K562 (cell line): ENCODE data around the gene ITGB5. TPM values are rescaled to one million over a fixed set of nuclear protein-coding genes. Genes with fewer than 3 reads are reported as not detected.

ENCODE experiments used
- ATAC-seq: fragments of 200-7000 bp; cut with Tn5 transposase; 3 replicates; pipeline ENCODE4 v1.9.1; 2020; ENCODE audit warnings: moderate library complexity
- BruUV-seq: library from RNA; stranded (reverse); fragments of 400-500 nt; replicated peaks from 2 replicates; lab custom pipeline; 2021; lab: Mats Ljungman, UMichigan
- CTCF ChIA-PET: fragments of 300-600 bp; formaldehyde crosslinking; extraction: SDS; loops from one replicate; lab custom pipeline; 2021; ENCODE audit warnings: low intra/inter-chr PET ratio; lab: Yijun Ruan, JAX
- POLR2A ChIA-PET: fragments of 300-600, 350-650 bp; sonication (Branson Sonifier 250); formaldehyde crosslinking; extraction: SDS; loops from one replicate; lab custom pipeline; 2021; ENCODE audit warnings: antibody characterized with exemption, inconsistent platforms; lab: Yijun Ruan, JAX
- DNase-seq, 4 experiments: peaks; one replicate each; pipeline versions ENCODE4 v3.0.0 to v3.0.0-alpha.2; 2011 to 2018; ENCODE audit warnings: low spot score in 3 of 4, mixed read lengths in 3 of 4; ENCODE audit errors: extremely low read depth in 1 of 4
- FAIRE-seq: peaks from 2 replicates; lab custom pipeline; 2011; peaks lifted over from hg19 to GRCh38; lab: Jason Lieb, UNC
- H2AFZ ChIP-seq: 2 replicates; pipeline ENCODE4 v1.6.0; 2011; ENCODE audit warnings: low read depth, low read length, control low read depth, inconsistent platforms
- H3K27ac ChIP-seq: fragments of 200-600 bp; 3 replicates; pipeline ENCODE4 v1.8.0; 2011; ENCODE audit warnings: low read depth, mild to moderate bottlenecking, control low read depth, inconsistent platforms, low read length, moderate library complexity, mixed read lengths; ENCODE audit errors: extremely low read depth
- H3K27me3 ChIP-seq, 2 experiments: fragments of 300-600 bp in 1 of 2; 2 replicates in 1 of 2; 3 replicates in 1 of 2; pipeline versions ENCODE4 v1.6.0 to v1.8.0; 2011; ENCODE audit warnings: inconsistent platforms in 2 of 2, low read length in 2 of 2, mild to moderate bottlenecking in 1 of 2, mixed read lengths in 1 of 2, moderate library complexity in 1 of 2; ENCODE audit not compliant: control insufficient read depth in 2 of 2, insufficient read depth in 2 of 2
- H3K36me3 ChIP-seq: fragments of 300-600 bp; 3 replicates; pipeline ENCODE4 v1.8.0; 2011; ENCODE audit warnings: mild to moderate bottlenecking, low read length, inconsistent platforms; ENCODE audit not compliant: control insufficient read depth, insufficient read depth
- H3K4me1 ChIP-seq, 2 experiments: fragments of 200-600 bp in 1 of 2; replicated peaks in 1 of 2; 2 replicates in 1 of 2; 3 replicates in 1 of 2; pipeline versions ENCODE4 v1.5.1 to v1.8.0; 2011; ENCODE audit warnings: inconsistent platforms in 2 of 2, low read length in 2 of 2, mild to moderate bottlenecking in 1 of 2, mixed read lengths in 1 of 2, moderate library complexity in 1 of 2; ENCODE audit not compliant: control insufficient read depth in 2 of 2, insufficient read depth in 2 of 2
- H3K4me2 ChIP-seq: 2 replicates; pipeline ENCODE4 v1.6.1; 2011; ENCODE audit warnings: low read length, control low read depth, inconsistent platforms, mixed read lengths; ENCODE audit not compliant: insufficient read depth
- H3K4me3 ChIP-seq: fragments of 200-600 bp; sonication (generic), shearing (Covaris generic); 2 replicates; pipeline ENCODE4 v1.5.1; 2016; ENCODE audit warnings: control low read depth, inconsistent platforms
- H3K79me2 ChIP-seq: fragments of 200-600 bp; 3 replicates; pipeline ENCODE4 v1.8.0; 2011; ENCODE audit warnings: low read length, inconsistent platforms; ENCODE audit not compliant: control insufficient read depth, insufficient read depth
- H3K9ac ChIP-seq, 2 experiments: 2 replicates each; pipeline versions ENCODE4 v1.6.0 to v1.6.1; 2011; ENCODE audit warnings: low read depth in 2 of 2, low read length in 2 of 2, control low read depth in 1 of 2, inconsistent platforms in 1 of 2, mild to moderate bottlenecking in 1 of 2, mixed read lengths in 1 of 2; ENCODE audit not compliant: insufficient read depth in 1 of 2
- H3K9me1 ChIP-seq: one replicate; pipeline ENCODE4 v1.6.0; 2011; ENCODE audit warnings: inconsistent platforms, mild to moderate bottlenecking, low read length, moderate library complexity; ENCODE audit not compliant: control insufficient read depth, insufficient read depth
- H3K9me3 ChIP-seq: replicated peaks from 2 replicates; pipeline ENCODE4 v1.5.1; 2011; ENCODE audit warnings: low read depth, low read length, inconsistent platforms; ENCODE audit not compliant: control insufficient read depth, insufficient read depth
- H4K20me1 ChIP-seq: replicated peaks from 2 replicates; pipeline ENCODE4 v1.6.1; 2011; ENCODE audit warnings: low read length, inconsistent platforms, mixed read lengths; ENCODE audit not compliant: control insufficient read depth, insufficient read depth
- E2F3 ChIP-seq: fragments of 250-450 bp; sonication (Bioruptor Pico); IDR thresholded peaks from 2 replicates; pipeline ENCODE4 v1.4.0; 2020; ENCODE audit warnings: mild to moderate bottlenecking
- EGR1 ChIP-seq: fragments of 450-650 bp; conservative IDR thresholded peaks from 2 replicates; pipeline ENCODE4 v1.6.1; 2017; ENCODE audit warnings: mild to moderate bottlenecking
- FOXA1 ChIP-seq: fragments of 450-650 bp; IDR thresholded peaks from 2 replicates; pipeline ENCODE4 v1.6.1; 2016; ENCODE audit warnings: mild to moderate bottlenecking, borderline replicate concordance
- GTF2A2 ChIP-seq: IDR thresholded peaks from 2 replicates; pipeline ENCODE4 v1.6.1; 2016; ENCODE audit warnings: mild to moderate bottlenecking, missing genetic modification characterization, missing compliant biosample characterization
- GTF2F1 ChIP-seq: IDR thresholded peaks from 2 replicates; pipeline ENCODE4 v1.6.1; 2011; ENCODE audit warnings: low read depth, low read length, improper control_type of control experiment
- MYC ChIP-seq, 2 experiments: fragments of 250-450 bp in 1 of 2; sonication (Bioruptor Pico) in 1 of 2; IDR thresholded peaks; 2 replicates each; pipeline versions ENCODE4 v1.5.1 to v1.6.1; 2012 to 2021; ENCODE audit warnings: low read depth in 2 of 2, borderline replicate concordance in 1 of 2, improper control_type of control experiment in 1 of 2, low read length in 1 of 2, mild to moderate bottlenecking in 1 of 2, moderate library complexity in 1 of 2
- TFE3 ChIP-seq: fragments of 450-650 bp; formaldehyde crosslinking; IDR thresholded peaks from 2 replicates; pipeline ENCODE4 v1.4.0; 2020; ENCODE audit warnings: mild to moderate bottlenecking, mixed read lengths
- TGIF2 ChIP-seq: sonication (generic); formaldehyde crosslinking; IDR thresholded peaks from 2 replicates; pipeline ENCODE4 v1.8.1; 2022; ENCODE audit warnings: mild to moderate bottlenecking, missing genetic modification reagents, moderate library complexity
- ZKSCAN3 ChIP-seq: fragments of 250-450 bp; sonication (Bioruptor Pico); IDR thresholded peaks from 2 replicates; pipeline ENCODE4 v1.4.0; 2020
- ZNF143 ChIP-seq: sonication (generic); formaldehyde crosslinking; IDR thresholded peaks from 2 replicates; pipeline ENCODE4 v1.9.0; 2022; ENCODE audit warnings: mild to moderate bottlenecking, missing genetic modification reagents
- ZNF217 ChIP-seq: sonication (generic); formaldehyde crosslinking; IDR thresholded peaks from 2 replicates; pipeline ENCODE4 v1.8.0; 2022; ENCODE audit warnings: mild to moderate bottlenecking, missing genetic modification reagents
- ZNF79 ChIP-seq: fragments of 250-450 bp; sonication (Bioruptor Pico); IDR thresholded peaks from 2 replicates; pipeline ENCODE4 v1.4.0; 2020; ENCODE audit warnings: low read depth, mild to moderate bottlenecking, moderate library complexity
- WGBS: fragments of 100-300 bp; shearing (Covaris generic); methylation state at CpG from one replicate; pipeline ENCODE4 v1.1.6; 2016; ENCODE audit warnings: low coverage, mixed read lengths; ENCODE audit not compliant: insufficient coverage; ENCODE audit errors: missing lambda C conversion rate; 5-methylcytosine and 5-hydroxymethylcytosine counted together
- in situ Hi-C: fragments of 300-500 bp; cut with MboI; formaldehyde crosslinking; loops from 4 replicates; pipeline ENCODE4 v1.15.0; 2018; ENCODE audit warnings: inconsistent platforms, mixed read lengths
- intact Hi-C: fragments of 100-400 bp; cut with micrococcal nuclease; formaldehyde crosslinking; loops from 2 replicates; pipeline ENCODE4 v1.14.2; 2022
- polyA plus RNA-seq, 8 experiments: library from polyadenylated mRNA; depleted of rRNA in 4 of 8; stranded (reverse) in 5 of 8; unstranded in 3 of 8; fragments of >200 nt; fragmentation: Nextera tagmentation in 2 of 8; fragmentation: Illumina TruSeq in 1 of 8; extraction: Ambion mirVana in 2 of 8; extraction: Trizol in 1 of 8; gene quantifications; 2 replicates each; pipeline versions ENCODE4 v1.2.1 to v1.2.3, GENCODE V29; 2011 to 2014; ENCODE audit warnings: inconsistent platforms in 1 of 8, missing spikeins in 1 of 8
- total RNA-seq, 7 experiments: library from RNA; depleted of rRNA in 6 of 7; stranded (reverse); fragments of >200 nt in 6 of 7; fragmentation: Illumina TruSeq in 2 of 7; extraction: Trizol in 2 of 7; gene quantifications; 2 replicates each; pipeline versions ENCODE4 v1.2.1 to v1.2.3, GENCODE V29; 2011 to 2021; ENCODE audit warnings: low replicate concordance in 1 of 7
- TF ChIP-seq, protein P1 (sequence below): fragments of 450-650 bp; formaldehyde crosslinking; IDR thresholded peaks from 2 replicates; pipeline ENCODE4 v1.4.0; 2022; ENCODE audit warnings: mild to moderate bottlenecking, moderate library complexity
- TF ChIP-seq, protein P2 (sequence below): fragments of 150-350 bp; IDR thresholded peaks from 2 replicates; pipeline ENCODE4 v1.6.1; 2014; ENCODE audit warnings: low read depth, mild to moderate bottlenecking, low read length, borderline replicate concordance
- TF ChIP-seq, protein P3 (sequence below), 2 experiments: IDR thresholded peaks; 2 replicates each; pipeline ENCODE4 v1.6.1; 2011; ENCODE audit warnings: borderline replicate concordance in 1 of 2, control low read depth in 1 of 2, low read depth in 1 of 2, low read length in 1 of 2, mild to moderate bottlenecking in 1 of 2, mixed read lengths in 1 of 2, moderate library complexity in 1 of 2; ENCODE audit not compliant: insufficient read depth in 1 of 2, insufficient read length in 1 of 2, poor library complexity in 1 of 2, severe bottlenecking in 1 of 2; ENCODE audit errors: extremely low read depth in 1 of 2

Gene ITGB5
- total and polyA plus RNA-seq, 9 of the 15 experiments (the other 6 are each of a cell fraction or from before 2014, with no cell fraction given) = 1.7 to 46.8 (median 9.9) TPM

GRCh38 chr3:124861041-124861440 is 26.1 kb downstream of the ITGB5 start:
- intact Hi-C loops = no loop called here
- ChIA-PET CTCF (no interaction called here), POLR2A (no interaction called here)
- in situ Hi-C loops = no loop called here
- Histone ChIP-seq H3K4me2 (no peak overlapping the region), H3K36me3 (no peaks in the 10 kb centered on the region), H3K9me1 (no peaks in the 10 kb centered on the region), H2AFZ (no peak overlapping the region), H3K4me3 (no peak overlapping the region), H3K9me3 (no peaks in the 10 kb centered on the region), H3K27me3 (no peaks in the 10 kb centered on the region), H3K4me1 (peaks cover 0 to 3% of the 10 kb centered on the region in 2 experiments; a peak in 3 of 5 replicates), H3K79me2 (no peaks in the 10 kb centered on the region), H3K27ac (no peak overlapping the region), H3K9ac (no peak overlapping the region), H4K20me1 (no peaks in the 10 kb centered on the region)
- WGBS = 68% methylated on average over 9 of the region's 9 CpGs
- BruUV-seq = no TSS peak
- ATAC-seq (no peak), DNase-seq (no peak), FAIRE-seq (no peak)
- TF ChIP-seq, protein P1, sequence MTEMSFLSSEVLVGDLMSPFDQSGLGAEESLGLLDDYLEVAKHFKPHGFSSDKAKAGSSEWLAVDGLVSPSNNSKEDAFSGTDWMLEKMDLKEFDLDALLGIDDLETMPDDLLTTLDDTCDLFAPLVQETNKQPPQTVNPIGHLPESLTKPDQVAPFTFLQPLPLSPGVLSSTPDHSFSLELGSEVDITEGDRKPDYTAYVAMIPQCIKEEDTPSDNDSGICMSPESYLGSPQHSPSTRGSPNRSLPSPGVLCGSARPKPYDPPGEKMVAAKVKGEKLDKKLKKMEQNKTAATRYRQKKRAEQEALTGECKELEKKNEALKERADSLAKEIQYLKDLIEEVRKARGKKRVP = no peak
- TF ChIP-seq ZNF79 (CRISPR knock-in tag) (no peak), EGR1 (no peak), ZNF217 (CRISPR knock-in tag) (no peak), FOXA1 (no peak), TFE3 (CRISPR knock-in tag) (no peak), ZKSCAN3 (CRISPR knock-in tag) (no peak), E2F3 (CRISPR knock-in tag) (no peak), GTF2A2 (tag) (no peak), MYC (IDR thresholded peaks at IDR 0.05; ENCODE audit: low read depth, low read length) (no peak), MYC (CRISPR knock-in tag; IDR thresholded peaks at IDR 0.05; ENCODE audit: borderline replicate concordance, low read depth) (no peak), ZNF143 (CRISPR knock-in tag) (no peak), TGIF2 (CRISPR knock-in tag) (no peak), GTF2F1 (no peak)
- TF ChIP-seq, protein P2, sequence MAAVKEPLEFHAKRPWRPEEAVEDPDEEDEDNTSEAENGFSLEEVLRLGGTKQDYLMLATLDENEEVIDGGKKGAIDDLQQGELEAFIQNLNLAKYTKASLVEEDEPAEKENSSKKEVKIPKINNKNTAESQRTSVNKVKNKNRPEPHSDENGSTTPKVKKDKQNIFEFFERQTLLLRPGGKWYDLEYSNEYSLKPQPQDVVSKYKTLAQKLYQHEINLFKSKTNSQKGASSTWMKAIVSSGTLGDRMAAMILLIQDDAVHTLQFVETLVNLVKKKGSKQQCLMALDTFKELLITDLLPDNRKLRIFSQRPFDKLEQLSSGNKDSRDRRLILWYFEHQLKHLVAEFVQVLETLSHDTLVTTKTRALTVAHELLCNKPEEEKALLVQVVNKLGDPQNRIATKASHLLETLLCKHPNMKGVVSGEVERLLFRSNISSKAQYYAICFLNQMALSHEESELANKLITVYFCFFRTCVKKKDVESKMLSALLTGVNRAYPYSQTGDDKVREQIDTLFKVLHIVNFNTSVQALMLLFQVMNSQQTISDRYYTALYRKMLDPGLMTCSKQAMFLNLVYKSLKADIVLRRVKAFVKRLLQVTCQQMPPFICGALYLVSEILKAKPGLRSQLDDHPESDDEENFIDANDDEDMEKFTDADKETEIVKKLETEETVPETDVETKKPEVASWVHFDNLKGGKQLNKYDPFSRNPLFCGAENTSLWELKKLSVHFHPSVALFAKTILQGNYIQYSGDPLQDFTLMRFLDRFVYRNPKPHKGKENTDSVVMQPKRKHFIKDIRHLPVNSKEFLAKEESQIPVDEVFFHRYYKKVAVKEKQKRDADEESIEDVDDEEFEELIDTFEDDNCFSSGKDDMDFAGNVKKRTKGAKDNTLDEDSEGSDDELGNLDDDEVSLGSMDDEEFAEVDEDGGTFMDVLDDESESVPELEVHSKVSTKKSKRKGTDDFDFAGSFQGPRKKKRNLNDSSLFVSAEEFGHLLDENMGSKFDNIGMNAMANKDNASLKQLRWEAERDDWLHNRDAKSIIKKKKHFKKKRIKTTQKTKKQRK = no peak
- TF ChIP-seq, protein P3, sequence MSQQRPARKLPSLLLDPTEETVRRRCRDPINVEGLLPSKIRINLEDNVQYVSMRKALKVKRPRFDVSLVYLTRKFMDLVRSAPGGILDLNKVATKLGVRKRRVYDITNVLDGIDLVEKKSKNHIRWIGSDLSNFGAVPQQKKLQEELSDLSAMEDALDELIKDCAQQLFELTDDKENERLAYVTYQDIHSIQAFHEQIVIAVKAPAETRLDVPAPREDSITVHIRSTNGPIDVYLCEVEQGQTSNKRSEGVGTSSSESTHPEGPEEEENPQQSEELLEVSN (IDR thresholded peaks at IDR 0.05; ENCODE audit: borderline replicate concordance in 1 of 2, extremely low read depth in 1 of 2, insufficient read depth in 1 of 2, insufficient read length in 1 of 2, low read depth in 1 of 2, low read length in 1 of 2, poor library complexity in 1 of 2, severe bottlenecking in 1 of 2) = no peak
